SU-DHL-6 (cell line): ENCODE measurements around the gene SNTG2.

ENCODE experiments used
- H2AFZ ChIP-seq: fragments of 200-600 bp; sonication (generic); 2 replicates; pipeline ENCODE4 v1.6.1; 2014; ENCODE audit warnings: low read depth, mild to moderate bottlenecking, moderate library complexity, mixed read lengths, antibody characterized with exemption, low read length; ENCODE audit not compliant: severe bottlenecking
- H3F3A ChIP-seq: fragments of 200-600 bp; shearing (Covaris generic); 2 replicates; pipeline ENCODE4 v1.6.0; 2016; ENCODE audit warnings: antibody characterized with exemption, mild to moderate bottlenecking; ENCODE audit not compliant: insufficient read depth
- H3K27ac ChIP-seq: fragments of 200-600 bp; sonication (generic); 2 replicates; pipeline ENCODE4 v1.5.1; 2016; ENCODE audit warnings: low read depth, mild to moderate bottlenecking, low read length, moderate library complexity, mixed read lengths
- H3K27me3 ChIP-seq: fragments of 200-600 bp; sonication (generic), shearing (Covaris generic); 2 replicates; pipeline ENCODE4 v1.6.0; 2014; ENCODE audit warnings: mild to moderate bottlenecking, low read length
- H3K36me3 ChIP-seq: fragments of 200-600 bp; sonication (generic); 2 replicates; pipeline ENCODE4 v1.6.1; 2014; ENCODE audit warnings: mild to moderate bottlenecking, low read length, mixed read lengths
- H3K4me2 ChIP-seq: fragments of 300-600, 200-600 bp; shearing (Covaris generic), sonication (generic); 2 replicates; pipeline ENCODE4 v1.6.0; 2014; ENCODE audit warnings: low read length, low read depth, mild to moderate bottlenecking; ENCODE audit not compliant: poor library complexity, severe bottlenecking
- H3K4me3 ChIP-seq: fragments of 200-600 bp; sonication (generic); 2 replicates; pipeline ENCODE4 v1.5.1; 2014; ENCODE audit warnings: antibody characterized with exemption, low read length, mild to moderate bottlenecking, mixed read lengths; ENCODE audit not compliant: insufficient read depth, poor library complexity, severe bottlenecking
- H3K79me2 ChIP-seq: fragments of 200-600 bp; sonication (generic); 2 replicates; pipeline ENCODE4 v1.6.1; 2014; ENCODE audit warnings: mild to moderate bottlenecking, low read length, moderate library complexity; ENCODE audit not compliant: insufficient read depth
- H3K9ac ChIP-seq: fragments of 200-600 bp; sonication (generic); 2 replicates; pipeline ENCODE4 v1.7.0; 2014; ENCODE audit warnings: mild to moderate bottlenecking, low read length
- H3K9me2 ChIP-seq: fragments of 200-600 bp; sonication (generic); replicated peaks from 2 replicates; pipeline ENCODE4 v1.6.1; 2014; ENCODE audit warnings: low read length; ENCODE audit not compliant: insufficient read depth
- H3K9me3 ChIP-seq: fragments of 200-600 bp; sonication (generic); 2 replicates; pipeline ENCODE4 v1.6.1; 2014; ENCODE audit warnings: low read length, mixed read lengths; ENCODE audit not compliant: insufficient read depth
- H4K20me1 ChIP-seq: fragments of 200-600 bp; sonication (generic); 2 replicates; pipeline ENCODE4 v1.6.1; 2014; ENCODE audit warnings: low read depth, mild to moderate bottlenecking, antibody characterized with exemption, low read length, moderate library complexity, mixed read lengths
- EZH2phosphoT487 ChIP-seq: fragments of 200-600 bp; sonication (generic), shearing (Covaris generic); conservative IDR thresholded peaks from 2 replicates; pipeline ENCODE4 v1.6.1; 2018; ENCODE audit warnings: mild to moderate bottlenecking, antibody characterized with exemption, low read length, moderate library complexity, mixed read lengths
- TF ChIP-seq, protein P1 (sequence below): fragments of 200-600 bp; sonication (generic); IDR thresholded peaks from one replicate; pipeline ENCODE4 v1.5.1; 2017; ENCODE audit warnings: antibody characterized with exemption, mild to moderate bottlenecking, low read length, moderate library complexity; ENCODE audit not compliant: insufficient read depth, poor library complexity, severe bottlenecking

The SNTG2 gene

DNA sequence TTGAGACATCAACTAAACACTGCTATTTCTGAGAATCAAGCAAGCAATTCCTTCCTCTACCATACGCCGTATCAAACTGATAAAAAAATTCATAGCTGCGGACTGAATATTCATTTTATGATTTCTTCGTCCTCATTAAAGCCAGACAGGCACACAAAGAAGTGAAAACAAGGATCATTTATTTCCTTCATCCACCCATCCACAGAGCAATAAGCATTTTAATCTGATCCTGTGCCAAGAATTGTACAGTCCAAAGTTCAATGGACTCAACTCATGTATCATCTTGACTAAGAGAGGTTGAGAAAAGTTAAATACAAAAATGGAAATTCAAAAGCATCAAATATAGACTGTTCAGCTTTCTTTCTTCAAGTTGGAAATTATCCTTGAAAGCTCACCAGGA is 19.7 kb upstream of the SNTG2 start:
- no peaks in the 10 kb centered on the region for H3K27me3 ChIP-seq
- H3K4me3 ChIP-seq = no peak overlapping the region
- H3K4me2 ChIP-seq = no peak overlapping the region
- no peaks in the 10 kb centered on the region for H3K9me3 ChIP-seq
- H3K79me2 ChIP-seq = no peaks in the 10 kb centered on the region
- H3K27ac ChIP-seq = no peak overlapping the region
- H3F3A ChIP-seq = no peaks in the 10 kb centered on the region
- no peaks in the 10 kb centered on the region for H4K20me1 ChIP-seq
- no peak for TF ChIP-seq EZH2phosphoT487
- TF ChIP-seq, protein P1, sequence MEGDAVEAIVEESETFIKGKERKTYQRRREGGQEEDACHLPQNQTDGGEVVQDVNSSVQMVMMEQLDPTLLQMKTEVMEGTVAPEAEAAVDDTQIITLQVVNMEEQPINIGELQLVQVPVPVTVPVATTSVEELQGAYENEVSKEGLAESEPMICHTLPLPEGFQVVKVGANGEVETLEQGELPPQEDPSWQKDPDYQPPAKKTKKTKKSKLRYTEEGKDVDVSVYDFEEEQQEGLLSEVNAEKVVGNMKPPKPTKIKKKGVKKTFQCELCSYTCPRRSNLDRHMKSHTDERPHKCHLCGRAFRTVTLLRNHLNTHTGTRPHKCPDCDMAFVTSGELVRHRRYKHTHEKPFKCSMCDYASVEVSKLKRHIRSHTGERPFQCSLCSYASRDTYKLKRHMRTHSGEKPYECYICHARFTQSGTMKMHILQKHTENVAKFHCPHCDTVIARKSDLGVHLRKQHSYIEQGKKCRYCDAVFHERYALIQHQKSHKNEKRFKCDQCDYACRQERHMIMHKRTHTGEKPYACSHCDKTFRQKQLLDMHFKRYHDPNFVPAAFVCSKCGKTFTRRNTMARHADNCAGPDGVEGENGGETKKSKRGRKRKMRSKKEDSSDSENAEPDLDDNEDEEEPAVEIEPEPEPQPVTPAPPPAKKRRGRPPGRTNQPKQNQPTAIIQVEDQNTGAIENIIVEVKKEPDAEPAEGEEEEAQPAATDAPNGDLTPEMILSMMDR = no peak
- no peaks in the 10 kb centered on the region for H3K9me2 ChIP-seq
- no peak overlapping the region for H2AFZ ChIP-seq
- no peak overlapping the region for H3K9ac ChIP-seq
- H3K36me3 ChIP-seq = no peaks in the 10 kb centered on the region

DNA sequence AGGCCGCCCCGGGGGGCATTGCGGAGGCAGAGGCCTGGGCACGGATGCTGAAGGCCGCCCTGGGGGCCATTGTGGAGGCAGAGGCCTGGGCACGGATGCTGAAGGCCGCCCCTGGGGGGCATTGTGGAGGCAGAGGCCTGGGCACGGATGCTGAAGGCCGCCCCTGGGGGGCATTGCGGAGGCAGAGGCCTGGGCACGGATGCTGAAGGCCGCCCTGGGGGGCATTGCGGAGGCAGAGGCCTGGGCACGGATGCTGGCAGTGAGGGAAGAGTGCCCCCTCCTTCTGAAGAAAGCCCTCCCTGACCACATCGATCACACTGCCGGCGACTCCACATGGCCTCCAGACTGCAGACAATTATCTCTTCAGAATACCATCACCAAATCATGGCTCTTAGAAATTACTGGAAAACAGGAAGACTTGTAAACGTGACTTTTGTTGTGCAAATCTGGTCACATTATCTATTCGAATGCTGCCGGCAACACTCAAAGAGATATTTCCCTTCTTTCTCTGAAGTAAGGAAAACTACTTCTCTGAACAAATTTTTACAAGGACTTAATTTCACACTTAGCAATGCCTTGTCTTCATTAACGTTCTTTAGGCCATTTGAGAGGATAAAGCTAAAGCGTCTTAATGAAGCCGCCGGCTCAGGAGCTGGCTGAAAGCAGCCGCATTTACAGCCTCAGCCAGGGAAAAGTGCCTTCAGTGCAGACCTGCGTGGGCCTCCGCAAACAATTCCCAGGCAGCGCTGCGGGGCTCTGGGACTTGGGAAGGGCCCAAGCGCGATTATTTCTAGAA is 18.1 kb upstream of the SNTG2 start:
- no peaks in the 10 kb centered on the region for H3K79me2 ChIP-seq
- no peak overlapping the region for H2AFZ ChIP-seq
- no peak overlapping the region for H3K27ac ChIP-seq
- H3K9ac ChIP-seq = no peak overlapping the region
- H3K36me3 ChIP-seq = no peaks in the 10 kb centered on the region
- no peaks in the 10 kb centered on the region for H3K9me2 ChIP-seq
- no peaks in the 10 kb centered on the region for H3F3A ChIP-seq
- no peaks in the 10 kb centered on the region for H3K27me3 ChIP-seq
- no peak overlapping the region for H3K4me2 ChIP-seq
- no peak for TF ChIP-seq EZH2phosphoT487
- TF ChIP-seq, protein P1 = no peak
- H3K4me3 ChIP-seq = no peak overlapping the region
- H4K20me1 ChIP-seq = no peaks in the 10 kb centered on the region
- no peaks in the 10 kb centered on the region for H3K9me3 ChIP-seq

DNA sequence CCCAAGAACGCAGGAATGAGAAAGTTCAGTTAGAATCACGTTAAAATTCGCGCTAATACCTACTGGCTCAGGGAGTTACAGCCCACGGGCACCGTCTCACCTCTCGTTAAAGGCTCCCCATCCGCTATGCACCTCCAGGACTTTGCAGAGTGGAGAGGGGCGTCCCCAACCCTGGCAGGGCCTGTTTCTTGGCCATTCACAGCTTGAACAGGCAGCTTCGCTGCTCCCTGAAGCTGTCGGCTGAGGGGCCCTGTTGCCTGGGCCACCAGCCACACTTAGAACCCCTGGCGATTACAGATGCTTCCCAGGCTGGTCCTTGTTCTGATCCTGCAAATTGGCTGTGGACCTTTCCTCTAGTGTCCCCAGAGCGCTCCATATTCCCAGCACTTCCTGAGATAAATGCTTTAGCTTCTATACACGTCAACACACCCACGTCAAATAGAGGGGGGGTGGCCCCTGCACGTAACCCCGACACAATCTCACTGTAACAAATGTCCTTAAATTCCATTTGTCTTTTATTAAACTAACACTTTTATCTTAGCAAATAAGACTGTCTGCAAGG is 16.8 kb upstream of the SNTG2 start:
- H3F3A ChIP-seq = no peaks in the 10 kb centered on the region
- no peak overlapping the region for H3K27ac ChIP-seq
- no peaks in the 10 kb centered on the region for H4K20me1 ChIP-seq
- no peaks in the 10 kb centered on the region for H3K27me3 ChIP-seq
- no peak overlapping the region for H3K4me2 ChIP-seq
- no peak overlapping the region for H3K9ac ChIP-seq
- no peaks in the 10 kb centered on the region for H3K9me2 ChIP-seq
- no peak overlapping the region for H3K4me3 ChIP-seq
- no peaks in the 10 kb centered on the region for H3K9me3 ChIP-seq
- TF ChIP-seq, protein P1 = no peak
- TF ChIP-seq EZH2phosphoT487 = no peak
- H2AFZ ChIP-seq = no peak overlapping the region
- H3K79me2 ChIP-seq = no peaks in the 10 kb centered on the region
- H3K36me3 ChIP-seq = no peaks in the 10 kb centered on the region
